ENCODE results near the gene RPS6KA2. TPM values are rescaled to one million over a fixed set of nuclear protein-coding genes. Genes with fewer than 3 reads are reported as not detected.
"Not testable (repeated sequence)": the region's sequence is repeated elsewhere in the genome, so short reads cannot be mapped to it uniquely, and the experiment has no call there.

The RPS6KA2 gene
- total RNA-seq, 1 donor from 2014 or later = 4.9 TPM

DNA sequence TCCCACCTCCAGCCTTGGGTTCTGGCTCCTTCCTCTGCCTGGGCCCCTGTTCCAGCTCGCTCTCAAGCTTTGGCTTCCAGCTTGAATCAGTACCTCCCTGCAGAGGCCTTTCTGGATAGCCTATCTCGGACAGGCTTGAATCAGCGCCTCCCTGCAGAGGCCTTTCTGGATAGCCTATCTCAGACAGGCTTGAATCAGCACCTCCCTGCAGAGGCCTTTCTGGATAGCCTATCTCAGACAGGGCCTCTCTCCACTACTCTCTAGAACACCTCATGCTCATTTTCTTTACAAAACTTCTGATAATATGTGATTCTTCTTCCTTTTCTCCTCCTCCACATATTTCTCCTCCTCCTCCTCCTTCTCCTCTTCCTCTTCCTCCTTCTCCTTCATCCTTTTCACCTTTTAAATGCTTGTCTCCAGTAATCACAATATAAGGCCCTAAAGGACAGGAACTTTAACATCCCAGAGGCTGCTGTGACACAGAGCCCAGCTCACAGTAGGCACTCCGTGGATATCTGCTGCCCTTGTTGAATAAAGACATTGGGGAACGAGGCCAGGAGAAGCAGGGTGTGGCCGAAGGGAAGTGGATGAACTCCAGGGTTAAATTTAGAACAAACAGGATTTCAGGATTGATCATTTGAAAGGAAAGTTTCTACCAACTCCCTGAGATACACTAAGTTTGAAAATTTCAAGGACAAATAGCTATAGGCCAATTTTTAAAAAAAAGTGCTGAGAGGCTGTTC lies 9.3 kb upstream of the RPS6KA2 start:
- intact Hi-C loops (cut with micrococcal nuclease) = no loop called here

DNA sequence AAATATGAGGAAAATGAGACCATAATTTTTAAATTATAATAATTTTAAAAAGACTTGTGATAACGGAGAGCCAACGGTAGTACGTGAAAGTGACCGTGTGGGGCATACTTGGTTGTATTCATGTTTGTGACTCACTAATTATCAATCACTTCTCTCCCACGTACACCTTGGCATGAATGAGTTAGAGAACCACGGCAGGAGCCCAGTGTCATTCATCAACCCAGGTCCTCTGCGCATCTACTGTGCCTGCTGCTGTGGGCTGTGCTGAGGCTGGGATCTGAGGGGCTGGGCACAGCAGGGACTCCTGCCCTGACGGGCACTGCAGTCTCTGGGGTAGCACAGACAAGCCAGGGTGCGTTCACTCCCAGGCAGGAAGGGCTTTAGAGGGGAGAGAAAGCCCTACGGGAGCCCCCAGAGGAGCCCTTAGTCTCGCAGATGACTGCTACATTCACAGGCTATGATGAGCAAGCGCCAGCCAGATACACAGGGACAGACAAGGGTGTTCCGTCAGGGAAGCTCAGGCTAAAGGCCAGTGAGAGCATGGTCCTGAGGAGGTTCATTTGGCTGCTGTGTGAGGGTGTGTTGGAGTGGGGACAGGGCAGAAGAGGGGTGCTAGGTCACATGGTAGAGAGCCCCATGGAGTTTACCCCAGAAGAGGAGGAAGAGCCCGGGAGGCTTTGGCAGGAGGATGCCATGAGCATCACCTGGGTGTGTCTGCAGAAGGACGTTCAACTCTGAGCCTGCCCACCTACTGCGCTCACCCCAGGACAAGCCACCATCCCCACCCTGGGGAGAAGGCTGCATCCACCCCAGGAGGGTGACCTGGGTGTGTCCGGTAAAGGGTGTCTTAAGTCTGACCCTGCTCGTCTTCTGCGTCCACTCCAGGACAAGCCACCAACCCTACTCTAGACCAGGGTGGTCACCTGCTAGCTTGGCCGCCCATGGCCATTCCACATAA lies 8.2 kb upstream of the RPS6KA2 start:
- intact Hi-C loops (cut with micrococcal nuclease) = no loop called here

DNA sequence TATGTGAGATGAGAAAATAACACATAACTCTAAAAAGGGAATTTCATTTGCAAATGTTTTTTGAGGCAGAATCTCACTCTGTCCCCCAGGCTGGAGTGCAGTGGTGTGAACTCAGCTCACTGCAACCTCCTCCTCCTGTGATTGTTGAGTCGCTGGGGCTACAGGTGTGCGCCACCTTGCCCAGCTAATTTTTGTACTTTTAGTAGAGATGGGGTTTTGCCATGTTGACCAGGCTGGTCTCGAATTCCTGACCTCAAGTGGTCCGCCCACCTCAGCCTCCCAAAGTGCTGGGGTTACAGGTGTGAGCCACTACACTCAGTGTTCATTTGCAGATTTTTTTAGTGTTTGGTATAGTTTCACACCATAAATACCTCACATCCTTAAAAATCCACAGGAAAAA lies 7.5 kb upstream of the RPS6KA2 start:
- intact Hi-C loops (cut with micrococcal nuclease) = not testable (repeated sequence)

DNA sequence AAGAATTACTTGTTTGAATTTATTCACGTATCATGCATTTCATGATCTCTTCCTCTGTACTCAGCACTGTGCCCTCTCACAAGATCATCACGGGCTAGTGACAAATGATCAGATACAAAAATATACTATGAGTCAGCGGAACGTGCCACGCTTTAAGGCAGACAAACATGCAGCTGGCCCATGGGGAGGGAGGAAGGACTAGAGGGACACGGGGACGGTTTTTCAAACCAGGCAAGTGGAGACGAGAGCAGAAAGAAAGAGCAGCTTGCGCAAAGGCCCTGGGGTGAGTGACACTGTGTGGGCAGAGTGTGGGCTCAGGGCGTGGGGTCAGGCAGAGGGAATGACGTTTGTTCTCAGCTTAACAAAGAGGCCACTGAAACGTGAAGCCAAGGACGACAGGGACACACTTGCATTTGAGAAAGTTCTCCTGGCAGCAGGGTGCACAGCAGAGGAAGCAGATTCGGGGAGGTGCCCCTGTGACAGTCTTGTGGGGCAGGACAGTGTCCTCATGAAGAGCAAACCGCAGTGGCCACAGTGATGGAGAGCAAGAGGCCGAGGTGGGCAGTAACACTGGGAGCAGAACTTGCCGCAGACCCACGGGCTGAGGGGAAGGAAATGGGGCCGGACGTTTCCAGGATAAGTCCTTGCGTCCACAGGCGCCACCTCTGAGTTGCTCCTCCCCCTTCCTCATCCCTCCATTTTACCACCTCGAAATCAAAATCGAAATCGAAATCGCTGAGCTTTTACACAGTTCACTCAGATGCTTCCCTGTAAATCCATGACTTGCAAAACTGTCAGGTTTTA lies 6.9 kb upstream of the RPS6KA2 start:
- intact Hi-C loops (cut with micrococcal nuclease) = no loop called here

DNA sequence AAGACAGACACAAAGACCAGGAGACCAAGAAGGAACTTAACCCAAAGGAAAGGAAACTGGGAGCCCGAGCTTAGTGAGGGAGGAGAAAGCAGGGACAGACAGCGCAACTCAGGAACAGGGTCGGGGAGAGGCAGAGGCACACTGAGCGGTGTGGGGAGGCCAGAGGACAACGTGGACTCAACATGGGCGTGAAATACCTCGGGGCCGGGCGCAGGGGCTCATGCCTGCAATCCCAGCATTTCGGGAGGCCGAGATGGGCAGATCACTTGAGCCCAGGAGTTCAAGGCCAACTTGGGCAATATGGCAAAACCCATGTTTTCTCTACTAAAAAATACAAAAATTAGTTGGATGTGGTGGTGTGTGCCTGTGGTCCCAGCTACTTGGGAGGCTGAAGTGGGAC lies 5.7 kb upstream of the RPS6KA2 start:
- intact Hi-C loops (cut with micrococcal nuclease) = no loop called here

DNA sequence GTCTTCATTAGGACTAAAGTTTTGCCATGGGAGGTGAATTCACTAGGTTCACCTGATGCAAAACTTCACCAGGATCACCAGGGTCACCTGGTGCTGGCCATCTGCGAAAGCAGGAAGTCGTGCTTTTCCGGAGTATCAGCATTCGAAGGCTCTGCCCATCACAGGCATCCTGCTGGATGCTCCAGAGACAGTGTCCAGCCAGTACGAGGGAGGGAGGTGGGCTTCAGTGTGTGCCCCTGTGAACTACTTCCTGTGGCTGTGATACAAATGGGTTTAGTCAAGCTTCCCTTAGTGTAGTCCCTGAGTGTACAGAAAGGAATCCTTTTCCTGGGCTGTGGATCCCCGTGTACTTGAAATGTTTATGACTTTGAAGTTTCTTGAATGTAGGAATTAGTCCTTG lies 3.4 kb upstream of the RPS6KA2 start:
- intact Hi-C loops (cut with micrococcal nuclease) = no loop called here

DNA sequence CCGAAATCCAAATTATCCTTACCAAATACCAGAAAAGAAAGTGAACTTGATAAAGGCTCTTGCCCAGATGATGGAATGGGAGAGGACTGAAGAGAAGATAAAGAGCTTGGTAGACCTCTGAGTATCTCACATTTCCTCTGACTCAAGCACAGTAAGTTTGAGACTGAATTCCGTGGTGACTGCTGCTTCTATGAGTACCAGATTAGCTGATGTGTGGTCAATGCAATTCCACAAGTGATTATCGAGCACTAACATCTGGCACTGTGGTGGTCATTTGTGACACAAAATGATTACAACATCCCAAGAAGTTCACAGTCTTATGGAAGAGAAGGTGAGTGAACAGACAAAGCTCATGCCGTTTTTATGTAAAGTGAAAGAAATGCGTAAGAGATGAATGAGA lies 2.6 kb upstream of the RPS6KA2 start:
- intact Hi-C loops (cut with micrococcal nuclease) = loop anchor here (5.0 kb wide), 5 partner anchors 227 to 1078 kb away; no protein-coding TSS in a partner anchor

DNA sequence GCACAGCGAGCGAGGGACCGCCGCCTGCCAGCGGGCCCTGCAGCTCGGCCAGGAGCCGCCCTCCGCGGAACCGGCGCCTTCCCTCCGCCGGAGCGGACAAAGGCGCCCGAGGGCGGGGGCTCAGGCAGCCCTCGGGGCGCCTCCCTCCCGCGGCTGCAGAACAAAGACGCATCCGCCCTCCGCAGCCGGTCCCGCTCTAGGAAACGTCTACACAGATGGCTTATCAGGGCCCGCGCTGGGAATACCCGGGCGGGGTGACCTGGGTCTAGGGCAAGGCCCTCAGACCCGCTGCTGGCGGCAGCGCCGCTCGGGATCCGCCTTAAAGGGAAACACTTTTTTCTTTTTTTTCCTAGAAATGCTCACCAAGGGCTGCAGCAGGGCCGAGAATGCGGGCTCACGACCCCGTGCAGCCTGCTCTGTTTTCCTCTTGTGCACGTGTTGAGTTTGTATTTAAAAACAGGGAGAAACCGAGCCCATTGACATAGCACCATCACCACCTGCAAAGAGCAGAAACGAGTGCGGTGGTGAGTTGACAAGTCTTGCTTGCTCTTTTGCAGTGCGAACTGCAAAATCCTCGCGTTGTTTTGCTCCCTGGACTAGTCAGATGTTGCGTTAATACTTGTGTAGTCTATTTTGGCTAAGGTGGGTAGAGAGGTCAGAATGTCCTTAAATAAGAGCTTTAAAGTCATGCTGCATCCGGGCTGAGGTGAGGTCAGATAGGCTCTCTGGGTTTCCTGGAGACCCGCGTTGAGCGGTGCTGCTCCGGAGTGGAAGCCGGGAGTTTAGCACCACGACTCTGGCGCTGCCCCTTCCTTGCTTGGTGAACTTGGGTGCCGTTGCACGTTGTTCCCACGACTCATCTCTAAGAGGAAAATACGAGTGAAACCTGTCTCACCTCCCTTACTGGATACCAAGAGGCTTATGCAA lies 1.1 kb upstream of the RPS6KA2 start:
- intact Hi-C loops (cut with micrococcal nuclease) = loop anchor here (1.0 to 5.0 kb wide), 16 partner anchors 41 to 1201 kb away; partner anchors contain the start of genes CEP43 and SFT2D1

DNA sequence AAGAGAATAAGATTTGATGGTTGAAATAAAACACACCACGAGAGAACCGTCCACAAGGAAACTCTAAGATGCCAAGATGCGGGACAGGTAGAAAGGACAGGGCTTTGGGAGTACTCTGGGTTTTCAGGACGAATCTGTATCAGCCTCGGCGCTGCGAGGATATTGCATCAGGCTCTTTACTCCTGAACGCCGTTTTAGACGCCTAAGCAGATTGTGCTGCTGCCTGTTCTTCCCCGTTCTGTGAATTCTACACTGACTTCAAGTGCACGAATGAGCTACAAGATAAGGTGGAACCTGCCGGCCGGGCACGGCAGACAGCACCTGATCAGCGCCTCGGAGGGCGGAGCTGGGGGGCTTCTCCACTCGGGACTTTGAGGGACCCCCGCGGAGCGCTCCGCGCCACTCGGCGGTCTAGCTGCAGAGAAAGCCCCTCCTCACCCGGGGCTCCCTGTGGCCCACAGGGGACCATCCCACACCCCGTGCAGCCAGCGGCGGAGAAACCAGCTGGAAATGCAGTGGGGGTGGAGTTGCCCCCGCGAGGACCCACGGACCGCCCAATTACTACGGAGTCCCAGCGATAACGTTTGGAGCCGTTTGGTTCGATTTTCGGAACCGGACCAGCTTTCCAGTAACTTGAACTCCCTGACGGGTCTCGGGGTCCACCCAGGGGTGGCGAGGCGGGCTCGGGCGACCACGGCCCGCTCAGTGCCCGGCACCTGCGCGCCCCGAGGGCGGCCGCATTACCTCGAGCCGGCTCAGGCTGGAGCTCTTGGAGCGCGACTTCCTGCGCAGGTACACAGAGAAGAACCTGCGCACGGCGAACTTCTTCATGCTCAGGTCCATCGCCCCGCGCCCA lies 646 bp downstream of the RPS6KA2 start:
- intact Hi-C loops (cut with micrococcal nuclease) = loop anchor here (1.0 to 5.0 kb wide), 16 partner anchors 39 to 1202 kb away; partner anchors contain the start of genes CEP43 and SFT2D1

DNA sequence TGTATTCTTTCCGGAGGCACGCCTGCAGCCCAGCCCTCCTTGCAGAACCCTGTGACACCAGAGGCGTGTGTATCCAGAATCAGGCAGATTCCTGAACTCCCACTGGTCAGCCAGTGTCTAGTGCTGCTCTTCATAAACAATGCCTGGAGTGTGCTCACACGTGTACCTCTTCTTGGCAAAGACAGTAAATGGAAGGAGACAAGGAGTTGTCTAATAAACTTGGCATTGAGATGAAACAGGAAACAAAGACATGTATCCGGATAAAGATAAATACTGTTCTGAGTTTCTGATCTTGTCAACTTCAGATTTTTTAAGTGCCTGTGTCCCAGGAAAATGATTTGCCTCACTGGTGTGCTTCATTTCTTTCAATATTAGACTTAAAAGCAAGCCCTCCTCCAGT lies 1.7 kb downstream of the RPS6KA2 start:
- intact Hi-C loops (cut with micrococcal nuclease) = loop anchor here (5.0 kb wide), 5 partner anchors 223 to 1082 kb away; no protein-coding TSS in a partner anchor

DNA sequence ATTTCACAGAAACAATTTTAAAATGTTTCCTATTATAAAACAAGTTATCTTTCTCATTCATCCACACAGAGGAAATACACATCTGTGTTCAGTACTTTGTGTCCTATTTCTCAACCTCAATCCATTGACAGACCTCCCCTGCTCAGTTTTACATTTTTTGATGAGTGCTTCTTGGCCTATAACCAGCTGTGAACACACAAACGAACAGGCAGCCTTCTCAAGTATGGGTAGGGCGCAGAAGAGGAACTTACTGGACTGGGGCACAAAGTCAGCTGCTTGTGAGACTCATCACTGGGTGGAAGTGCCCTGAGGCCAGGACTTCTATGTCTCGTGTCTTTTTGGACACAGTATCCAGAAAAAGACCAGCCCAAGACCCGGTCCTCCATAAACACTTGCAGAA lies 2.8 kb downstream of the RPS6KA2 start:
- intact Hi-C loops (cut with micrococcal nuclease) = no loop called here

DNA sequence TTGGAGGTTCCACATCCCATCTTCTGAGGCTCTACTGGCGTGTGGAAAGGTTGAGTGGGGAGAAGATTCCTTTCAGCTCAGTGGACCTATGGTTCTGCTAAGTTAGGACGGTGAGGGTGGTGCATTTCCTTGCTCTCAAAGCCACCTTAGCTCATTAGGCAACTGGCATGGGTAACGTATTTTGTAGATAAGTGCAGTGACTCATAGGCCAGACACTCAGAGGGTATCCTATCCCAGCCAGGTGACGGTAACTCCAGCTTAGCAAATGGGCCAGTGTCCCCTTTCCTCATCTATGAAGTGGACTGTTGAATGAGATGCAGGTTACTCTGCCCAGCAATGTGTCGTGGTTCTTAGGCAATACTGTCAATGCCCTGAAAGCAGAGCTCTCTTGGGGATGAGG lies 3.7 kb downstream of the RPS6KA2 start:
- intact Hi-C loops (cut with micrococcal nuclease) = no loop called here

DNA sequence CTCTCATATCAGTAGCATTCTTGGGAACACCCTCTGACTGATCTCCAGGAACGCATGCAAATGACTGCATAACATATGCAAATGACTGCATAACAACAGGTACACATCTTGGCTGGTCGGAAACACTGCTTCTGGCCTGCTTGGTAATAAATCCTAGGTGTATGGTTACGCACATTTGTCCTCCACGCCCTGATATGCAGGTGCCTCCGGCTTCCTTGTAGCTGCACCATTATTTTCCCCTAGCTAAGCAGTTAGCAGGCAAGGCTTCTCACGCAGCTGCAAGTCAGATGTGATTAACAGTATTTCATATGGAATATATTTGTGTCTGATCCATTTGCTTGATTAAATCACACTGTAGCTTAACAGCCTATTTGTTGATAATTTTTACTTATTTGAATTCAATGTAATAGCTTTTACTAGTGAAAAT lies 5.9 kb downstream of the RPS6KA2 start:
- intact Hi-C loops (cut with micrococcal nuclease) = no loop called here

DNA sequence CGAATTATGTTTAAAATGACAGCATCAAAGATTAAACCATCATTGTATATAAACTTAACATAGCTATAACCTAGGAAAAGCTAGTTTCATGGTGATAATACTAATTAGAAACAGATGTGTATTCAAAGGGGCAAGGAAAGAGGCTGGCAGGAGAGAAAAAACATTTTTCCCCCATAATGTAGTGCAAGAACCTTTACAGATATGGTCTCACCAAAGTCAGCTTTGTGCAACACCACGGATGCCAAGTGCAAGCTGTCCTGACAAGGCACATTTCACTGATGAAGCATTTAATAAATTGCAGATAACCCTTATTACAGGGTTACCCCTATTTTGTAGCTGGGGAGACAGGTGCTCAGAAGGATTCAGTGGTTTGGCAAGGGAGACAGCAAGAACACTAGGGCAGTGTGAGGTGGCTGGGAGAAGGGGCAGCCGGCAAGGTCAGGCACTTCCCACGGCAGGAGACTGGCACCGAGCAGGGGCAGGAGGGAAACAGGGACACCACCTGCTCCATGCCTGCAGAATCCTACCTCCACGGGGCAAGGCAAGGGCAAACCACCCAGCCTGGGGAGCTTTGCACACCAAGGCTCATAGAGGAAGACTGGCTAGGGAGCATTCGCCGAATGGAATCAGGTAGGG lies 6.5 kb downstream of the RPS6KA2 start:
- intact Hi-C loops (cut with micrococcal nuclease) = no loop called here

DNA sequence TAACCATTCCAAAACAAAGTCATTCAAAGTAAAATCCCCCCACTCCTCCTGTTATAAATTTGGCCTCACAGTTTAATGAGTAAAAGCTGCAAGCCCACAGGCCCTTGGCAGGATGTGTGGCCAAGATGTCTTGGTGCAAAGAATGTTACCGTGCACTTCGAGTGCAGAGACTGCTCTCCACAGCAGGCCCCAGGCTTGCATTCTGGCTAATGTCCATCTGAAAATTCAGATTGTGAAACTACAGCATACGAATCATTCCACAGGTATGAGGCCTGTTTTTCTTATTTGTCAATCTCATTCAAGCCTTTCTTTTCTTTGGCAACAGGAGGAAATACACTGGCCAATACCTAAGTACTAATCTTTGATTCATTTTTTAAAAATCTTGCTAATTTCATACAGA lies 7.1 kb downstream of the RPS6KA2 start:
- intact Hi-C loops (cut with micrococcal nuclease) = no loop called here

DNA sequence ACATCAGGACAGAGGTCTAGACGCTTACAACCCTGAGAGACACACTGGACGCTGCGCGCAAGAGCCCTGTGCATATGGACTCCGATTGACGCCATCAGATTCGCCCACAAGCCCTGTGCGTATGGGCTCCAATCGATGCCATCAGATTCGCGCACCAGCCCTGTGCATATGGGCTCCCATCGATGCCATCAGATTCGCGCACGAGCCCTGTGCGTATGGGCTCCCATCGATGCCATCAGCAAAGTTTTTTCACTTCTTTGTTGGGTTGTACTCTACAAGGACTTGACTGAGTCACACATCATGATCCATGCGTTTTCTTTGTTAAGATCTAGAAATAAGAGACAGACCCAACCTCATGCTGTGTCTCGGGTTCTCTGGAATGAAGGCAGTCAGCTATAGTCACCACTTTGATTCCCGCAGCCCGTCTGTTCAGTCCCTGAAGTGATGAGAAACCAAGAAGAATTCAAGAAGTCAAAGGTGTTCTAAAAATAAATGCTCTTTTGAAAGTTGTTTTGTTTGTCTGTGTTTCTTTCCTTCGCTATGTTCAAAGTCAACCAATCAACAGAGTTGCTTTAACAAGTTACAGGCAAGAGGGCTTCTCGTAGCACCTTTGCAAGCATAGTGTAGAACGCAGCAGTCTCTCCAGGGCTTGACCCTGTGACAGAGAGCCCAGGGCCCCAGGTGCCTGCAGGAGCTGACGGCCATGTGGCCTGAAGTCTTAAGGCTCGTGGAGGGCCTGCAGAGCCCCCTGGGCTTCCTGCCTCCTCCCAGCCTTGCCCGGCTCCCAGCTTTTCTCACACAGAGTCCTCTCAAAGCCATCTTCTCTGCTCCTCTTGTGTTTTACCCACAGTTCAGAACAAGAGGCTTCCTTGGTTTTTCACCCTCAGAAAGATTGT lies 7.9 kb downstream of the RPS6KA2 start:
- intact Hi-C loops (cut with micrococcal nuclease) = no loop called here

DNA sequence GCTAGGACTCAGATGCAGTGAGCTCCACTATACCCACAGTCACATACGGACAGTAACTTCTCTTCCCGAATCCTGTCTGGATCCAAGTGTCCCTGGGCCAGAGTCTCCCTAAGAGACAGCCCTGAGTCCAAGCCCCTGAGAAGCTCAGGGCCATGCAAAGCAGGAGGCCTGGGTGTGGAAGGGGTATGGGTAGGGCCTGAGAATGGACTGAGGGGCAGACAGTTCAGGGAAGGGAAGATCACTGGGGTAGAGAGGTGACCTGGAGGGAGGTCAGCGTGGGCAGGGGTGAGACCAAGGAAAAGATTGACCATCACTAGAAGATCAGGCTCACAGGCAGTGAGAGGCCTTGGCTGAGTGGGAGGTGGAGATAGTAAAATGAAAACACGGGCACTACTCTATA lies 8.8 kb downstream of the RPS6KA2 start:
- intact Hi-C loops (cut with micrococcal nuclease) = no loop called here

DNA sequence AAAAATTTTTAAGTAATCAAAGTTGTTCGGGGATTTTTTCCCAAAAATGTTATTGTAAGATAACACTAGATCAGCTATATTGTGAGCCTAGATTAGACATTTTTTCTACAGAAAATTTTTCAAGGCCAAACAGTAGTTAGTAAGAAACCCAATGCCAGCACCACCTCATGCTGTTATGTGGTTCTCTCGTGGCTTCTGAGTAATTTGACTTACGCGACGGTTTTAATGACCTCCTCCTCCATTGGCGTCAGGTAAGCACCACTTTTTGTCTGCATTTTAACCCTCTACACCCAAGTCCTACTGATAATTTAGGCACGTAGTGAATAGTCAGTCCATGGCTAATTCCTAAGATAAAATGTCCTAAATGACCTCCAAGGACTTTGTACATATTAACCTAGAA lies 9.7 kb downstream of the RPS6KA2 start:
- intact Hi-C loops (cut with micrococcal nuclease) = no loop called here
